ENCODE measurements around the gene HSD17B14.

The HSD17B14 gene

GRCh38 chr19:48830965-48831364 lies 5.3 kb downstream of the HSD17B14 start:
- DNase-seq (ENCODE audit: low spot score), result no peak

GRCh38 chr19:48830088-48830487 lies 6.2 kb downstream of the HSD17B14 start:
- DNase-seq (ENCODE audit: low spot score) (no peak), FAIRE-seq (no peak)

More at GRCh38 chr19:48830965-48831364, 5.3 kb downstream of the HSD17B14 start:
- FAIRE-seq, result no peak

GRCh38 chr19:48826606-48827020 lies 9.7 kb downstream of the HSD17B14 start:
- no peak for DNase-seq (ENCODE audit: low spot score)
- FAIRE-seq, result no peak

- peak; percentile 99 for FAIRE-seq
- DNase-seq (ENCODE audit: low spot score), result no peak
Observed at GRCh38 chr19:48822514-48822913, 13.8 kb downstream of the HSD17B14 start.

GRCh38 chr19:48821633-48822032 lies 14.7 kb downstream of the HSD17B14 start:
- no peak for FAIRE-seq
- no peak for DNase-seq (ENCODE audit: low spot score)

GRCh38 chr19:48819366-48819816 lies 16.9 kb downstream of the HSD17B14 start:
- FAIRE-seq (no peak), DNase-seq (ENCODE audit: low spot score) (no peak)

GRCh38 chr19:48818234-48818820 lies 18.0 kb downstream of the HSD17B14 start:
- DNase-seq (ENCODE audit: low spot score) (no peak), FAIRE-seq (no peak)

GRCh38 chr19:48817585-48818124 lies 18.6 kb downstream of the HSD17B14 start:
- no peak for FAIRE-seq
- no peak for DNase-seq (ENCODE audit: low spot score)

GRCh38 chr19:48815870-48816501 lies 20.3 kb downstream of the HSD17B14 start:
- no peak for FAIRE-seq
- no peak for DNase-seq (ENCODE audit: low spot score)

- DNase-seq (ENCODE audit: low spot score), result no peak
Observed at GRCh38 chr19:48814895-48815294, 21.4 kb downstream of the HSD17B14 start.

GRCh38 chr19:48813123-48813913 lies 23.0 kb downstream of the HSD17B14 start:
- FAIRE-seq (no peak), DNase-seq (ENCODE audit: low spot score) (no peak)

More at GRCh38 chr19:48814895-48815294, 21.4 kb downstream of the HSD17B14 start:
- FAIRE-seq, result no peak

- peak; percentile 61 for FAIRE-seq
- peak; percentile 87 for DNase-seq (ENCODE audit: low spot score)
Observed at GRCh38 chr19:48812094-48812929, 24.0 kb downstream of the HSD17B14 start.

GRCh38 chr19:48810151-48810550 lies 26.1 kb downstream of the HSD17B14 start:
- FAIRE-seq, result no peak

GRCh38 chr19:48807590-48808308 lies 28.5 kb downstream of the HSD17B14 start:
- no peak for FAIRE-seq
- no peak for DNase-seq (ENCODE audit: low spot score)

More at GRCh38 chr19:48810151-48810550, 26.1 kb downstream of the HSD17B14 start:
- DNase-seq (ENCODE audit: low spot score), result no peak

- FAIRE-seq (no peak), DNase-seq (ENCODE audit: low spot score) (peak; percentile 64)
Observed at GRCh38 chr19:48806818-48807589, 29.3 kb downstream of the HSD17B14 start.

- DNase-seq (ENCODE audit: low spot score) (no peak), FAIRE-seq (no peak)
Observed at GRCh38 chr19:48806518-48806817, 29.8 kb downstream of the HSD17B14 start.

- no peak for DNase-seq (ENCODE audit: low spot score)
- no peak for FAIRE-seq
Observed at GRCh38 chr19:48805452-48805851, 30.8 kb downstream of the HSD17B14 start.

GRCh38 chr19:48804496-48804895 lies 31.8 kb downstream of the HSD17B14 start:
- DNase-seq (ENCODE audit: low spot score) (no peak), FAIRE-seq (no peak)

- no peak for DNase-seq (ENCODE audit: low spot score)
- FAIRE-seq, result no peak
Observed at GRCh38 chr19:48802623-48803022, 33.7 kb downstream of the HSD17B14 start.
